MG63 (cell line): ENCODE measurements around the gene RIMS1. TPM values are rescaled to one million over a fixed set of nuclear protein-coding genes. Genes with fewer than 3 reads are reported as not detected.

ENCODE experiments used
- DNase-seq: peaks from one replicate; pipeline ENCODE4 v3.0.0-alpha.2; 2020
- H3K27me3 ChIP-seq: fragments of 250-450 bp; sonication (Bioruptor Pico); 2 replicates; pipeline ENCODE4 v1.5.1; 2020; ENCODE audit warnings: mild to moderate bottlenecking, moderate library complexity
- H3K36me3 ChIP-seq: fragments of 250-450 bp; sonication (Bioruptor Pico); 2 replicates; pipeline ENCODE4 v1.5.1; 2020; ENCODE audit warnings: mild to moderate bottlenecking, moderate library complexity
- H3K4me3 ChIP-seq: fragments of 250-450 bp; sonication (Bioruptor Pico); 2 replicates; pipeline ENCODE4 v1.5.1; 2020; ENCODE audit warnings: mild to moderate bottlenecking, moderate library complexity
- H3K9me3 ChIP-seq: fragments of 250-450 bp; sonication (Bioruptor Pico); 2 replicates; pipeline ENCODE4 v1.5.1; 2020; ENCODE audit warnings: mild to moderate bottlenecking, moderate library complexity
- total RNA-seq: library from RNA; depleted of rRNA; stranded (reverse); fragments of >200 nt; shearing (Covaris generic); gene quantifications from 2 replicates; pipeline ENCODE4 v1.2.3, GENCODE V29; 2014; ENCODE audit warnings: low replicate concordance

Gene RIMS1
- total RNA-seq, 1 experiment from 2014 or later, result 9.6 TPM

- no peak for DNase-seq
- Histone ChIP-seq H3K27me3 (no peaks in the 10 kb centered on the region), H3K9me3 (no peaks in the 10 kb centered on the region; the same call in 1 of the 2 replicates), H3K36me3 (no peaks in the 10 kb centered on the region), H3K4me3 (no peak overlapping the region)
Measured at GRCh38 chr6:72151742-72152141, 265.4 kb downstream of the RIMS1 start.

DNA sequence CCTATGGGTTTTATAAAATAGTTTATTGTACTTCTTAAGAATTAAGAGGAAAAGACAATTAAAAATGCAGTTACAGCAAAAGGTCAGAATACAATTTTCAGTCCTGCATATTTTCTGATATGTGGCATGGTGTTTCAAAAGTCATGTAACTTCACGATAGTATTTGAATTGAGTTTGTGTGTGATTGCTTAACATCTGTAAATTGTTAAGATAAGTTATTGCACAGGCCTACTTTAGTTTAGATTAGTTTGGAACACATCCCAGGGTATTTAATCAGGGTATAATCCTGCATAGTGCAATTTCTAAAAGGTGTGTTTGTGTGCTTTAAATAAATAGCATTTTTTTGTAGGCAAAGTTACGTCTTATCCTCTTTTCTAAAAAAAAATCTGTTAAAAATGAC is 289.6 kb downstream of the RIMS1 start:
- no peaks in the 10 kb centered on the region for H3K36me3 ChIP-seq
- no peak overlapping the region for H3K4me3 ChIP-seq
- no peak for DNase-seq
- H3K27me3 ChIP-seq, result no peaks in the 10 kb centered on the region
- H3K9me3 ChIP-seq, result no peaks in the 10 kb centered on the region

GRCh38 chr6:72182337-72183246 is 296.2 kb downstream of the RIMS1 start:
- H3K9me3 ChIP-seq, result no peaks in the 10 kb centered on the region
- H3K4me3 ChIP-seq, result peak overlapping the region; percentile 54
- H3K27me3 ChIP-seq, result no peaks in the 10 kb centered on the region
- DNase-seq, result peak; percentile 66
- H3K36me3 ChIP-seq, result no peaks in the 10 kb centered on the region

DNA sequence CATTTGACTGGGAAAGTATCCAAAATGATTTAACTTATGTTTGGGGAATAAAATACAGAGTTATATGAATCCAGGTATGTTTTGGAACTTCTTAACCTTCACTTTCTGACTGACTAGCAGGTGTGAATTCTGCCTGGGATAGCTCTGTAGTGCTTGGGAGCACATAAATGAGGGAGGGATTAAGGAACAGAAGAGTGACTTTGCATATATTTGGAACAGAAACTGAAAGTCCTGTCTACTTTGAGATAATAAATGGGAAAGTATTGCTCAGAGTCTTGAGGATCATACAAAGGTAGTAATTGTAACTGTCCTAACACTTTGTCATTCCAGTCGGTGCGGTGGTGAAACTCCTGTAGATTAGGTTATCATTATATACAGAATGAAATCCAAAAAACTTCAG is 317.6 kb downstream of the RIMS1 start:
- Histone ChIP-seq H3K9me3 (no peaks in the 10 kb centered on the region), H3K36me3 (no peaks in the 10 kb centered on the region), H3K27me3 (no peaks in the 10 kb centered on the region), H3K4me3 (no peak overlapping the region)
- DNase-seq, result no peak

DNA sequence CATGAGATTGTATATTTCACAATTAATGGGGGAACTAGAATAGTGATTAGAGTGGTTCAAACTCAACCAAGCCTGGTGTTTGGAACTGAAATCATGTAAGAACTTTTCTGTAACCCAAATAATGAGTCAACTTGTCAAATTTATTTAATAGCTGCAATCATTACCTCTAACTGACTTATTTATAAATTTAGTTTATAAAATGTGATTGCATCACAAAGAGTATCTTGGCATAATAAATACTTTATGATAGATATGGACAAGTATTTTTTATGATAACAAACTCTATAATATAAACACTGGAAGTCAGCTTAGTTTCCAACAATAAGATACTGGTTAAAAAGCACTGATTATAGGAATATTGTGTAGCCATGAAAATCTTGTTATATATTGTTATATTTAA is 319.1 kb downstream of the RIMS1 start:
- no peaks in the 10 kb centered on the region for H3K36me3 ChIP-seq
- DNase-seq, result no peak
- no peaks in the 10 kb centered on the region for H3K27me3 ChIP-seq
- H3K9me3 ChIP-seq, result no peaks in the 10 kb centered on the region
- H3K4me3 ChIP-seq, result no peak overlapping the region

- Histone ChIP-seq H3K4me3 (no peak overlapping the region), H3K9me3 (no peaks in the 10 kb centered on the region), H3K36me3 (no peaks in the 10 kb centered on the region), H3K27me3 (no peaks in the 10 kb centered on the region)
- no peak for DNase-seq
Measured at GRCh38 chr6:72206606-72207005, 320.3 kb downstream of the RIMS1 start.

GRCh38 chr6:72212686-72213085 is 326.3 kb downstream of the RIMS1 start:
- Histone ChIP-seq H3K36me3 (no peaks in the 10 kb centered on the region), H3K9me3 (no peaks in the 10 kb centered on the region), H3K27me3 (no peaks in the 10 kb centered on the region), H3K4me3 (no peak overlapping the region)
- DNase-seq, result no peak

GRCh38 chr6:72213654-72214053 is 327.3 kb downstream of the RIMS1 start:
- no peaks in the 10 kb centered on the region for H3K27me3 ChIP-seq
- H3K4me3 ChIP-seq, result no peak overlapping the region
- no peak for DNase-seq
- H3K36me3 ChIP-seq, result no peaks in the 10 kb centered on the region
- H3K9me3 ChIP-seq, result no peaks in the 10 kb centered on the region

DNA sequence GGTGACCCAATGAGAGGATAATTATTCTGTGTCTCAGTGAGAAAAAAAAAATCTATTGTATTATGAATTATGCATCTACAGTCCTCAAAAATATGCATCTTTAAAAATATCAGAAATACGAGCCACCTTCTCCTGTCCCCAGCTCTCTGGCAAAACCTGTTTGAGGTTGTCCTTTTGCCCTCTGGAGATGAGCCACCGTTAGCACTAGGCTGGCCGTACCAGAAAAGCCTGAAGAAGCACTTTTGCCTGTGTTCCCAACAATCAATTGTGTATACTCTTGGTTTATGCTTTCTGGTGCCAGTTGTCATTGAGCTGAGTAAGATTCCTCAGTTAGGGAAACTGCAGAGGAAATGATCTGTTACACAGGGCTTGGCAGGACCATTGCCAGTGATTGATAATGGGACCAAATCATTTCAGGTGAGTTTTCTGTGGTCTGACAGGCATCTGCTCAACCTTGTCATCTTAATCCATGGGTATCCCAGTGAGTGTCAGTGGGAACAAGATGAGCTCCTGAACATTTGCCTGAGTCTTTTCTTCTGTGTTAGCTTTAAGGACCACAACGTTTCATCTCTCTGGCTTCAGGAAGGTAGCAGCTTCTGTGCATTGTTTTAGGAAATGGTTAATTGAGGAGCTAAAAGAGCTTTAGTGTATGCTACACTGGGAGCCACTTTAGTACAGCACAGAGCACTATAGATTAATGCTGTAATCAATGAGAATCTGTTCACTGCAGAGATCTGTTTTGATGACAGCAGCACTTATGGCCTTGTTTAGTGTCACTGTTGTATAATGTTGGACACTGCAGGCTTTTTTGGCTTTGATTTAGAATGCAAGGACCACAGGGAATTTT is 330.1 kb downstream of the RIMS1 start:
- no peak for DNase-seq
- Histone ChIP-seq H3K36me3 (no peaks in the 10 kb centered on the region), H3K4me3 (no peak overlapping the region), H3K27me3 (no peaks in the 10 kb centered on the region), H3K9me3 (no peaks in the 10 kb centered on the region)

- DNase-seq, result no peak
- Histone ChIP-seq H3K9me3 (no peaks in the 10 kb centered on the region), H3K36me3 (no peaks in the 10 kb centered on the region), H3K4me3 (no peak overlapping the region), H3K27me3 (no peaks in the 10 kb centered on the region)
Measured at GRCh38 chr6:72217626-72218025, 331.3 kb downstream of the RIMS1 start.

DNA sequence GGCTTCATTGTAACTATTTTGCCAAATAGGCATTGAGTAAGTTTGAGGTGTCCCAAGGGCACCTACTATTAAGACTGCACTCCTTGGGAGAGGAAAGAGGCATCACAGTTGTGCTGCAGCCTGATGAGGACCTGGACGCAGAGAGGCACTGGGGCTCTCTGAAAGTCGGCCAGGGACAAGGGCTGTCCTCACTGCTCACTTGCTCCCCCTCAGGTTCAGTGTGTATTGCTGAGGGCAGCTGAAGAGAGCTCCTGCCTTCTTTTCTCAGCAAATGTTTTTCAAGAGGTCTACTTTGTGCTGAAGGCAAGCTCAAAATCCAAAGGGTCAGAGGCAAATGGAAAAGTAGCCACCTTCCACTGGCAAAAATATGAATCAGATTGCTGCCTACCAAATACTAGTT is 331.8 kb downstream of the RIMS1 start:
- Histone ChIP-seq H3K4me3 (no peak overlapping the region), H3K9me3 (no peaks in the 10 kb centered on the region), H3K27me3 (no peaks in the 10 kb centered on the region), H3K36me3 (no peaks in the 10 kb centered on the region)
- peak; percentile 38 for DNase-seq

DNA sequence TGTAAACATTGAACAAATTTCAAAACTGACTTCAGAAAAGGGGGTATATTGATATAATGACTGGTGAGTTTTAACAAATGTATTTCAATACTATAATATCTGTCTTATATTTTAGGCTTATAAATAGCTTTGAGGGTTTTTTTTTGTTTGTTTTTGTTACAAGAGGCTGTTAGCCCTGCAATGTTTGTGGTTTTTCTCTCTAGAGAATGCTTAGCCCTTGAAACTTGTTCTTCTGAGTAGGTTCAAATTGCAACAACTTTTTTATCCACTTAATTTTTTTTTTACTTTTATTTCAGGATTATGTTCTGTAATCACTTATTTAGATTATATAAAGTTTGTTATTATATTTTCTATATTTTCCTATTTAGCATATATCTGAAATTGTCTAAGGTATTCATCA is 333.2 kb downstream of the RIMS1 start:
- H3K36me3 ChIP-seq, result no peaks in the 10 kb centered on the region
- H3K27me3 ChIP-seq, result no peaks in the 10 kb centered on the region

DNA sequence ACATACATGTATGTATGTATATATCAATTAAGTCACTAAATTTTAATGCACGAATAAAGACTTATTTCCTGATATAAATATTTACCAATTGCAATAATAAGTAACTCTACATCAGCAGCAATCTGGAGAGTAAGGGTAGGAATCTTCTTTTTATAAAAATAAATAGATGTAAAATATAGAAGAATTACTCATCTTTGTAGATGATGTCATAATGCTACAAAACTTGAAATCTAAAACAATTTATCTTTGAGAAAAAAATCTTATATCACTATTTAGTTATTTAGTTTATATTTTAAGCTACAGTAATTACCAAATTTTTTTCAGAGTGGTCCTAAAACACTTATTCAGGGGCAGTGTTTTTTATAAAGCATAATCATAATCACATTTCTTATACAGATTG is 351.7 kb downstream of the RIMS1 start:
- Histone ChIP-seq H3K4me3 (no peak overlapping the region), H3K36me3 (no peaks in the 10 kb centered on the region), H3K27me3 (no peaks in the 10 kb centered on the region), H3K9me3 (no peaks in the 10 kb centered on the region)
- DNase-seq, result no peak

More for the DNA sequence above, 333.2 kb downstream of the RIMS1 start:
- H3K9me3 ChIP-seq, result no peaks in the 10 kb centered on the region
- no peak for DNase-seq
- H3K4me3 ChIP-seq, result no peak overlapping the region

GRCh38 chr6:72238900-72239299 is 352.6 kb downstream of the RIMS1 start:
- H3K27me3 ChIP-seq, result no peaks in the 10 kb centered on the region
- DNase-seq, result no peak
- no peaks in the 10 kb centered on the region for H3K36me3 ChIP-seq
- H3K9me3 ChIP-seq, result no peaks in the 10 kb centered on the region
- H3K4me3 ChIP-seq, result no peak overlapping the region

DNA sequence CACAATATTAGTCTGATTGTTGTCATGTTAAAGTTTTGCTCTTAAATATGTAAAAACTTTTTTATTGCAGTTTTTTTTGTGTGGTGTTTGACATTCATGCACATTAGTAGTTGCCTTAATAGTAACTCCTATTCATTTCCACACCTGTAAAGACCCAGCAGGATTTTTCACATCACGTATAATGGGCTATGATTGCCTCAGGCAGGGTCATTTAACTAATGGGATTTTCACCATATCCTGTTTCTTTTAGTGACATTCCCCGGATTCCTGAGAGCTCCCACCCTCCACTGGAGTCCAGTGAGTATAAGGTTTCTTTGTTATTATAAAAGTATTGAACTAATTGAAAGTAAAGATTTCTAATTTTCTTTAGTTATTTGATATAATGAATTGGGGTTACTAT is 359.2 kb downstream of the RIMS1 start:
- no peak for DNase-seq
- Histone ChIP-seq H3K9me3 (no peaks in the 10 kb centered on the region), H3K36me3 (no peaks in the 10 kb centered on the region), H3K27me3 (no peaks in the 10 kb centered on the region), H3K4me3 (no peak overlapping the region)

GRCh38 chr6:72246926-72247325 is 360.6 kb downstream of the RIMS1 start:
- no peaks in the 10 kb centered on the region for H3K27me3 ChIP-seq
- no peaks in the 10 kb centered on the region for H3K9me3 ChIP-seq
- H3K36me3 ChIP-seq, result no peaks in the 10 kb centered on the region
- DNase-seq, result no peak
- no peak overlapping the region for H3K4me3 ChIP-seq

- H3K4me3 ChIP-seq, result no peak overlapping the region
- no peaks in the 10 kb centered on the region for H3K27me3 ChIP-seq
- no peaks in the 10 kb centered on the region for H3K9me3 ChIP-seq
- H3K36me3 ChIP-seq, result no peaks in the 10 kb centered on the region
- DNase-seq, result no peak
Measured at GRCh38 chr6:72248621-72249020, 362.3 kb downstream of the RIMS1 start.
